Measurements from ENCODE around the gene KREMEN2.

KREMEN2 gene

DNA sequence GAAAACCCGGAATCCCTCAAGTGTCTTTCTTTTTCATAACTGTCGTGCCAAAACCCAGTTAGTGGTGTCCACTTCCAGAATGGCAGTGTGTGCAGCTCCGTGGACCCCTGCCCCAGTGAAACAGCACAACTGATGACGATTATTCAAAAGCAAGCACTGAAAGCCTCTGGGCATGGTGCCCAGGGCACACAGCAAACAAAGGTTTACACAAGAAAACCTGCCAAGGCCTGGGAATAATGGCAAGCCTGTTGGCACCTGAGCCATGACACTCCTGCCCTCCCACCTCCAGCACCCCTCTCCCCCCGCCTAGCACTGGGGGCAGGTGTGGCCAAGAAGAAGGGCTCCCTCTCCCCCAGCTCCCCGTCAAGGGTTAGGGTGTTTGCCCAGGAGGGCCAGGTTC, 13.4 kb downstream of the KREMEN2 start:
- DNase-seq (ENCODE audit: low read depth, low spot score): no peak

DNA sequence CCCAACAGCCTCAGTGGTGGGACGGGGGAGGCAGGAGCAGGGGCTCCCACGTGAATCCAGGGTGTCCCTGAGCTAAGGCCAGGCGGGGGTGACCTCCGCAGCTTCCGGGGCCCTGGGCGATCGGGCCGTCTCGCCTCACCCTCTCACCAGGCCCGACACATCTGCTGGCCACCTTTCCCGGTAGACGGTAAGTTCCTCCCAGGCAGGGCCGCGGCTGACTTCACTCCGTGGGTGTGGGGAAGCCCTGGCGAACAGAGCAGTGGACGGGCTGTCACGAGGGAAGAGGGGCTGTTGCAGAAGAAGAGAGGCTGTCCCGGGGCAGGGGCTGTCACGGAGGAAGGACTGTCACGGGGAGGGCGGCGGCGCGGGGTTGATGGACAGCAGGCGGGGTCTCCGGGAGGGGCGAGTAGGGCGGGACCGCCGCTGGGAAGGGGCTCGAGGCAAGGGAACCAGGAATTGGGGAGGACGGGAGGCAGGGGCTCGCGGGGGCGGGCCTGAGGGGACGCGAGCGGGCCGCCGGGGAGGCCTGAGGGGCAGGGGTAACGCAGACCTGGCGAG, 15.7 kb downstream of the KREMEN2 start:
- DNase-seq (ENCODE audit: low read depth, low spot score): no peak

DNA sequence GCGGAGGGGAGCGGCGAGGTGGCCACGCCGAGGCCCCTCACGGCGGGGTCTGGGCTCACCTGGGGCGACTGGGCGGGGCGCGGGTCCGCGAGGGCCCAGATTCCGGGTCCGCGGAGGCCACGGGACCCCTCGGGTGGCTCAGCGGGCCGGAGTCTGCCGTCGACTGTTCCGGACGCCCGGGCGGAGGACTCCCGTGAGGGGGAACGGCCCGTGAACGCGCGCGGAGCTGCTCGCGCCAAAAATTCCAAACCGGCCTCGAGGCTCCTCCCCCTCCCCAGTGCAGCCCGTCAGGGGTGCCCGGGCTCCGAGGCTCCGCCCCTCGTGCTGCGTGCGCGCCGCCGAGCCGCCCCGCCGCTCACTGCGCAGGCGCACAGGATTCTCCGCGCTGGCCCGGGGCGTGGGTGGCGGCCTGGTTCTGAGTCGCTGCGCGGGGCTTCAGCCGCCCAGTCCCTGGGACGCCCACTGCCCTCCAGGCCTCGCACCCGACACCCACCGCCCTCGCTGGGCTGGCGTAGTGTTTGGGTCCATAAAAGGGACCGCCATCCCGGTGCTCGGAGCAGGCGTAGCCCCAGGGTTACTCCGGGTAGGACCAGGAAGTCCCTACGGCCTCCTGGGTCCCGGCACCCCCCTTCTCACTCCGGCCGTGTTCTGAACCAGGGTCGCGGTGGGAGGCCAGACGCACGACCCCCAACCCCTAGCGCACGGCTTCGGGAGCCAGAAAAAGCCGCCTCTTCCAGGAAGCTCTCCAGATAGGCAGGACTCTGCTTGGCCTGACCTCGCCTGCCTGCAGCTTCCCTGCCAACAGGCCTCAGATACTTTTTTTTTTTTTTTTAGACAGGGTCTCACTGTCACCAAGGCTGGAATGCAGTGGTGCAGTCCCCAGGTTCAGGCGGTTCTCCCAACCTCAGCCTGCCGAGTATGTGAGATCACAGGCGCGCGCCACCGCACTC, 16.4 kb downstream of the KREMEN2 start, which contains the start of gene PKMYT1:
TSS of gene PKMYT1 (minus strand) at position 220 of the 950 bp plus-strand sequence. CDS start 789 bp downstream, outside the sequence.
- peak; percentile 34 for DNase-seq (ENCODE audit: low read depth, low spot score)

DNA sequence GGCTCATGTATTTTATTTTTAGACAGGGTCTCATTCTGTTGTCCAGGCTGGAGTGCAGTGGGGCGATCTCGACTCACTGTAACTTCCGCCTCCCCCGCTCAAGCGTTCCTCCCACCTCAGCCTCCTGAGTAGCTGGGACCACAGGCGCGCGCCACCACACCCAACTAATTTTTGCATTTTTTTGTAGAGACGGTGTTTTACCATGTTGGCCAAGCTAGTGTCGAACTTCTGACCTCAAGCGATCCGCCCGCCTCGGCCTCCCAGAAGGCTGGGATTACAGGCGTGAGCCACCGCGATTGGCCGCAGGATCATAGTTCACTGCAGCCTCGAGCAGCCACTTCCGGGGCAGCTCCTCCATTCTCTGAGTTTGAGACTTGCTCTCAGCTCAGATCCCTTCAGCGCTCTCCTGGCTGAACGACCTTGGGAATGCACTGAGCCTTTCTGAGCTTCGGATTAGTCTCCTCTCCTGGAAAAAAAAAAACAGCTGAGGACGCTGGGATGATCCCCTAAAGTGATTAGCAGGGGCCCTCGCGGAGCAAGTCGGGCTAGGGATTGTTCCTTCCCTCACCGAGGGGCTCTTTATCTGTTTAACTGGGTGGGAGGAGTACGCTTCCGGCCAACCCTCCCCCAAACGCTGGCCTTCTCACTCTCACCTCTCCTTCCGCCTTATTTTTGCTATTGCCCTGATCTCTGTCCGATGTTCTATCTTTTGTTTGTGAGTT, 17.3 kb downstream of the KREMEN2 start:
- no peak for DNase-seq (ENCODE audit: low read depth, low spot score)

DNA sequence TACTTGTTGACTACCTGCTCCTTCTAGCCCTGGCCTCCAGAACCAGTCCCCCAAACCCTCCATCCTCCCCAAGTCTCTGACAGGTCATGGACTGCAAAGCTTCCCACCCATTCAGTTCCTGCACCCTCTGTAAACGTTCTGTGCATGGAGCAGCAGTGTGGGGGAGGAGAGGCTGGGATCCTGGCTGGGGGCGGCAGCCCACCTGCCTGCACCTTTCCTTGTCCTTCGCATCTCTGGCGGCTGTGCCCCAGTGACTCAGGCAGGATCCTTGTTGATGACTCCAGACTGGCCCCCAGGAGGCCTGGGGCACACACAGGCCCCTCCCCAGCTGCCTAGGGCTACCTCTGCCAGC, 17.8 kb downstream of the KREMEN2 start:
- no peak for DNase-seq (ENCODE audit: low read depth, low spot score)

DNA sequence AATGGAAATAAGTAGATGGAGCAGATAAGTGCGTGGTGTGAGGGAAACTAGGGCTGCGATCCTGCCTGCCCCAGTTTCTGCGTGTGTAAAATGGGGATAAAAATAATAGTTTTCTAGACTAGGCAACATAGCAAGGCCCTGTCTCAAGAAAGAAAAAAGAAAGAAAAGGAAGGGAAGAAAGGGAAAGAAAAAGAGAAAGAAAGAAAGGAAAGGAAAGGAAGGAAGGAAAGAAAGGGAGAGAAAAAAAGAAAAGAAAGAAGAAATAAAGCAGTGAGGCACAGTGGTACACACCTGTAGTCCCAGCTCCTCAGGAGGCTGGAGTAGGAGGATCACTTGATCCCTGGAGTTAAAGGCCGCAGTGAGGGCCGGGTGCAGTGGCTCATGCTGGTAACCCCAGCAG, 18.3 kb downstream of the KREMEN2 start:
- DNase-seq (ENCODE audit: low read depth, low spot score): no peak

DNA sequence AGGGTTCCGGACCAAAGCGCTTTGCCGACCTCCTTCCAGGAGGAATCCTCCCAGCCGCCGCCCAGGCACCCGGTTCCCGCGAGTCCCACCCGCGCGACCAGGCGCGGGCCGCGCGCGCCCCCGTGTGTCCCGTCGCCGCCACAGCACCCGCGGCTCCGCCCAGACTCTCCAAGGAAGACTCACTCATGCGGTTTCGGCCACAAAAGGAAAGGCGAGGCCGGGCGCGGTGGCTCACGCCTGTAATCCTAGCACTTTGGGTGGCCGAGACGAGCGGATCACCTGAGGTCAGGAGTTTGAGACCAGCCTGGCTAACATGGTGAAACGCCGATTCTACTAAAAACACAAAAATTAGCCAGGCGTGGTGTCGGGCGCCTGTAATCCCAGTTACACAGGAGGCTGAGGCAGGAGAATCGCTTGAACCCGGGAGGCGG, 19.6 kb downstream of the KREMEN2 start:
- DNase-seq (ENCODE audit: low read depth, low spot score): no peak

DNA sequence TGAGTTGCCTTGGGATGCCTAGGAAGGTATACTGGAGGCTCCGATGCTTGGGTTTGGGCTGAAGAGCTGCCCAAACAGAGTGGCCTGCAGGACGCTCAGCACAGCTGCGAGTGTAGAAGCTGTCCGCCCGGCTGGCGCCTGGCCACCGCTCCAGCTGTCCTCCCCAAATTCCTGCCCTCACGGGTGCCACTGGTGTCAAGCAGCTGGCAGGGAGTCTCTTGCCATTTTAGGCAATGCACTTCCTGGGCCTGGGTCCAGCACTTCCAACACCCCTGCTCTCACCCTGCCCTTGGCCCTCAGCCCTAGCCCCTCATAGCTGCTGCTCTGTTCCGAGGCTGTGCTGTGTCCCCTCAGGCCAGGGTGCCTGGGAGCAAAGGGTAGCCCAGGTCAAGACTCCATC, 21.4 kb downstream of the KREMEN2 start:
- DNase-seq (ENCODE audit: low read depth, low spot score): no peak

DNA sequence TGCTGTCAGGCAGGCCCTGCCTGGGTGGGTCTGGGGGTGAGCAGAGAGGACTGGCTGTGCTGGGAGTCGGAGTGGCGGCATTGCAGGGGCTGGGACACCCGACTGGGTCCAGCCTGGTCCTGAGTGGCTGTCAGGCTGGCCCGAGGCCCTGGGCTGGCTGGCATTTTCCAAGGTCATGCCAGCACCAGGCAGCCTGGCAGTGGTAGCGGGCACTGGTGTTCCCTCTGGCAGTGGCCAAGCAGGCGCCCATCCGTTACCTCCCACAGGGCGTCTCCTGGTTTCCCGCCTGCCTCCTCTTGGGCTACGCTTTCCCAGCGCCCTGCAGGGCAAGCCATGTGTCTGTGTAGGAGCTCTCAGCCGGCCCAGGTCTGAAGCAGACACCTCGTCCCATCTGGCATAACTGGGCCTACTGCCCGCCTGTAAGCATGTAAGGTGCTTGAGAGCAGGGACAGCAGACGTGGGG, 21.8 kb downstream of the KREMEN2 start:
- DNase-seq (ENCODE audit: low read depth, low spot score): no peak

DNA sequence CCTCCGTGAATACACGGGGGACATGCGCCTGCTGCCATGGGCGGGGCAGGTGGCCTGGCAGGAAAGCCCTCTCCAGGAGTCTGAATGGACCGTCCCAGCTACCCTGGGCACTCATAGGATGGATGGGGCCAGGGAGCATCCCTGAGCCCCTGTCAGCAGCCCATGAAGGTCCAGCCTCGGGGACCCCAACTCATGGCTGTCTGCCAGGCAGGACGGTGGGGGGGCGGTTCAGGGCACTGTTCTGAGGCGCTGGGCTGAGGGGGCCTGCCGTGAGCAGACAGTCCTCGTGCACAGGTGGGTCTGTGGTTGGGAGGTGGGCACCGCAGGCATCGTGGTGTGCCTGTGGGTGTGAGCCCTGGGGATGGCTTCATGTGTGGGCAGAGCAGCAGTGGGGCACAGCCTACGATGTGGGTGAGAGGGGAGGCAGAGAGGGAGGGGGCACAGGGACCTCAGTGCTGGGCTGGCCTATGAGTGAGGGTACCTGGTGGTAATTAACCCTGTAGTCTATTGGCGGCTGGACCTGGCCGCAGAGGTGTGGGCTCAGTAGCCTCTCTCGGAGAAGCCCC, 22.6 kb downstream of the KREMEN2 start:
- no peak for DNase-seq (ENCODE audit: low read depth, low spot score)

DNA sequence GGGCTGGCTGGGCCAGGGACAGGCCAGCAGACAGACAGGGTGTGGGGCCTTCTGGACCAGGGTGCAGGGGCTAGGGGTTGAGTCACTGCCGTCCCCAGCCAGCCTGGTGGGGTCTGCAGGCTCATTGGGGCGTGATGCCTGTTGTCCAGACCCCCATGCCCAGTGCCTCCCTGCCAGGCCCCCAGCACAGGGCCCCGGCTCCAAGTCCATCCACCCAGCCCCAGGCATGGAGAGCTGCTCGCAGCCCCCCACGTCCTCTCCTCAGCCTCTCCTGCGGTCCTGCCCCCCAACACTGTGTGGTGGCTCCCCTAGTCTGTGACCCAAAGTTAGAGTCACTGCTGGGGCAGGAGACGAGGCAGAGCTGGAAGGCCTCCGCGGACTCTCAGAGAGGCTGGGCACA, 23.2 kb downstream of the KREMEN2 start:
- DNase-seq (ENCODE audit: low read depth, low spot score): no peak

DNA sequence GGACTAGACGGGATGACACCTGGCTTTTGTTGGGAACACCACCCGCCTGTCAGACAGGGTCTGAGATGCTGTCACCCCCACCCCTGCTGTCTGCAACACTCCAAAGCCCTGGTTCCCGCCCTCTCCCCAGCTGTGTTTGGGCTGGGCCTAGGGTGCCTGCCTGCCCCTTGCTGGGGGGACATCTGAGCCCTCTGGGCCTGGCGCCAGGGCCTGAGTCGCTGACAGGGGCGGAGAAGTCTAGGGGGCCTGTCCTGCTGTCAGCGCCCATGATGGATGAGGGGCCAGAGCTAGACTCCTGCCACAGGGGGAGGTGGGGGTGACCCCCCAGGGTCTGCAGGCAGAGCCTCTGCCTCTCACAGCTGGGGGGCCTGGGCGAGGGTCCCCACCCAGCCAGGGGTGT, 23.8 kb downstream of the KREMEN2 start:
- DNase-seq (ENCODE audit: low read depth, low spot score): no peak

DNA sequence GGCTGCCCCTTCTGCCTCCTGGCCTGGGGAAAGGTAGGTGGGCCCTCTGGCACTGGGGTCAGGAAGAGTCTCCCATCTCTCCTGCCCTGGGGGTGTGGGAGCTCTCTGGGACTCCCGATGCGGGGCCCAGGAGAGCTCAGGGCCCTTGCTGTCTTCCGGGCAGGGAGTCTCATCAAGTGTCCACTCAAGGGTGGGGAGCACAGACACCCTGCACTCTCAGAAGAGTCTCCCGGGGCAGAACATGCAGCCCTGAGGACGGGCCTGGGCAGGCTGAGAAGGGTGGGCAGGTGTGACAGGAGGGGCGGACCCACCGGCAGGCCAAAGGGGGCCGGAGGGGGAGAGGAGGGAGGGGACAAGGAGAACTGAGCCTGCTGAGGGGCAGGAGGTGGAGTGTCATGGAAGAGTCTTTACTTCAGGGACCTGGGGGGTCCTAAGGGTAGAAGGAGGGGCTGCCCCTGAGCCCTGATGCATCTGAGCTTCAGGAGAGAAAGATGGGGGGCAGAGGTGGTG, 24.6 kb downstream of the KREMEN2 start:
- DNase-seq (ENCODE audit: low read depth, low spot score): no peak

DNA sequence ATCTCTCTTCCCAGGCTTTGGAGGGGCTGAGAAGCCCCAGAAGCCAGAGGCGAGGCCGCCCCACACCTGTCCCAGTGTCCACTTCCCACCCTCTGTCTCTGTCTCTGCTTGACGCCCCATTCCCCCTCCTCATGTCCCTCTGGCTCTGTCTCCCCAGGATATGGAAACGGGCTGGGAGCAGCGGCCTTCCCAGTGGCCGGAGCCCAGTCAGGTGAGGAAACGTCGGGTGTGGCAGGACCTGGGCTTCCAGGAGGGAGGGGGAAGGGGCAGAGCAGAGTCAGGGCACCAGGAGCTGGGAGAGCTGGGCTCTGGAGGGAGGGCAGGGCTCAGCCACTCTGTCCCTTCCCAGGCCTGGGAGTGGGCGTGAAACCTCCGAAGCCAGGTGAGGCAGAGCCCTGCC, 26.8 kb downstream of the KREMEN2 start:
- no peak for DNase-seq (ENCODE audit: low read depth, low spot score)

DNA sequence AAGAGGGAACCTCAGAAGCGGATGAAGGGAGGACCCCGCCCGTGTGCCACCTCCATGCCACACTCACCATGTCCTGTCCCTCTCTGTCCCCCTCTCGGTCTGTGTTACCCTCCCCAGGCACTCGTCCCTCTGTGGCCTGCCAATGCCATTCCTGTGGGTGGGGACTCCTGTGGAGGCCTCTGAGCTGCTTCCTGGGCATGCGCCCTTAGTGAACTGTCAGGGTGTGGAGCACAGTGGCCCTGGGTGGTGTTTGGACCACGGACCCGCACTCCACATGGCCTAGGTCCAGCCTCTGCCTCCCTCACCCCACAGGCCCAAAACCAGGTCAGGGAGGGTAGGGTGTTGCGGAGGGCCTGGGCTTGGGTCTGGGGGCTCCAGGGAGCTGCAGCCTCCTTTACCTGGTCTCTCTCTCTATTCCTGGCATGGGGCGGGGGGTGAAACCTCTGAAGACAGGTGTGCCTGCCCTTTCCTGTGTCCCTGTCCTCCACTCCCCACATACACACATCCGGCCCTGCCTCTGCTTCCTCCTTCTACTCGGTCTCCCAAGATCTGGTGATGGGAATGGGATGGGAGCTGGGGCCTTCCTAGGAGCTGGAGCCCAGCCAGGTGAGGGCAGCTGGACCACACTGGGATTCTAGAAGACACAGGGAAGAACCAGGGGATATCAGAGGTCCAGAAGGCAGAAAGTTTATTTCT, 27.6 kb downstream of the KREMEN2 start:
- no peak for DNase-seq (ENCODE audit: low read depth, low spot score)

DNA sequence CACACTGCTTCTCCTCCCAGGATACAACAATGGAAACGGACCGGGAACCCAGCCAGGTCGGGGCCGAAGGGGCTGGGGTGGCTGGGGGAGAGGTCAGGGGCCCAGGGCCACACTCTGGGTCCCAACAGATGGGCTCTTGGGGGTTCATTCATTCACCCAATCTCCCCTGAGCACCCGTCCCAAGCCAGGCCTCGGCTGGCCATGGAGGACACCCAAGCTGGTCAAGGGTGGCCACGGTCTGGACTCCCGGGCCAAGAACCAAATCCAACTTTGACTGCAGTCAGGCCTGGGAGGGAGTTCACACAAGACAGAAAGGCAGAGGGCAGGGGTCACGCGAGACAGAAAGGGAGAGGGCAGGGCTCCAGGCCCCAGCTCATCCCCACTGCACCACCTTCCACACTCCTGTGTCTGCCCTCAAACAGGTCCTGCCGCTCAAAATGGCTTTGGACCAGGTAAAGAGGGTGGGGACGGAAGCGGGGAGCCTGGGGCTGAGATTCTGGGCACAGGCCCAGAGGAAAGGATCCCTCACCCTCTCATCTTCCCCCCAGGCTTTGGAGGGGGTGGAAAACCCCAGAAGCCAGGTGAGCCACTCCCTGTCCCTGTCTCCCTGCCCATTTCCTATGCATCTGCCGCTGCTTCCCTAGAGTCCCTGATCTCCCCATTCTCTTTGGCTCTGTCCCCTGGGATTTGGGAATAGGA, 28.5 kb downstream of the KREMEN2 start:
- no peak for DNase-seq (ENCODE audit: low read depth, low spot score)

DNA sequence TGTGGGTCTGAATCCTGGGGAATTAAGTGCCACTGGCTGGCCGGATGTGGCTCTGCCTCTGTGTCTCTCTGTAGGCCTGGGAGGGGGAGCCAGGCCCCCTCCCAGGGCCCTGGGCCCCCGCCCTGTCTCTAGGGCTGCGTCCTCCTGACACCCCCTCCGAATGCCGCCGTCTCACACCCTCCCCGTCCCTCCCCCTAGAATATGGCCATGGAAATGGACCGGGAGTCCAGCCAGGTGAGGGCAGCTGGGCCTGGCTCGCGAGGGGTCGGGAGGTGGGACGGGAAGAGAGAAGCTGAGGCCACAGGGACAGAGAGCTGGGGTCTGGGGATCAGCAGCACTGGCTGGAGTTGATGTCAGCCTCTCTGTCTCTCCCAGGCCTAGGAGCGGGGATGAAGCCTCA, 32.2 kb downstream of the KREMEN2 start:
- DNase-seq (ENCODE audit: low read depth, low spot score): no peak

DNA sequence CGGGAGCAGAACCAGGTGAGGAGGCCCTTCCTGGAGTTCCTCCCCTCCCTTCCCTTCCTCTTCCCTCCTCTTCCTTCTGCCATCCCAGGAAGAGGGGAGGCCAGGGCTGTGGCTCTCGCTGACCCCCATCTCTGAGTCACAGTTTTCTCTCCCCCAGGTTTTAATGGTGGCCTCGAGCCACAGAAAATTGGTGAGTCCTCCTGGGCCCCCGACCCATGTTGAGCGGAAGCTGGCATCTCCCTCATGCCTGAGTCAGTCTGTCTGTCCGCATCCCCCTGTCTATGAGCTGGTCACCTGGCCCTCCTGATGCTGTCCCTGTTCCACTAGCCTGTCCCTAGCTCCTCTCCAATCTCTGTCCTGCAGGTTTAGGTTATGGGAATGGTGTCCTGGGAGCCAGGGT, 35.9 kb downstream of the KREMEN2 start:
- DNase-seq (ENCODE audit: low read depth, low spot score): no peak

DNA sequence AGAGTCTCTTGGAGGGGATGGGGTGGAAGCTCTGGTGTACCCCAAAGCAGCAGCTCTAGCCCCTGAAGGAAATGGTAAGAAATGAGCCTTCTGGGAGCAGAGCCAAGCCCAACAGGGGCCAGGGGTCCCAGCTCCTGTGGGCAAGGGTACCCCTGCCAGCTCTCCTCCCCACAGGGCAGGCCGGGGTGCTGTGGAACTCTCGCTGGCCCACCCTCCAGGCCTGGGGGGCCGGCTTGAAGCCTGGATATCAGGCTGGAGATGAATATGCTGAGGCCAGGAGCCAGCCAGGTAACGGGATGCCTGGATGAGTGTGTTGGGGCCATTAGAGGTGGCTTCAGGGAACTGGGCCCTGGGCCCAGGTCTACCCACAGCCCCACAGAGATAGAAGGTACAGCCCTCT, 36.5 kb downstream of the KREMEN2 start:
- no peak for DNase-seq (ENCODE audit: low read depth, low spot score)

DNA sequence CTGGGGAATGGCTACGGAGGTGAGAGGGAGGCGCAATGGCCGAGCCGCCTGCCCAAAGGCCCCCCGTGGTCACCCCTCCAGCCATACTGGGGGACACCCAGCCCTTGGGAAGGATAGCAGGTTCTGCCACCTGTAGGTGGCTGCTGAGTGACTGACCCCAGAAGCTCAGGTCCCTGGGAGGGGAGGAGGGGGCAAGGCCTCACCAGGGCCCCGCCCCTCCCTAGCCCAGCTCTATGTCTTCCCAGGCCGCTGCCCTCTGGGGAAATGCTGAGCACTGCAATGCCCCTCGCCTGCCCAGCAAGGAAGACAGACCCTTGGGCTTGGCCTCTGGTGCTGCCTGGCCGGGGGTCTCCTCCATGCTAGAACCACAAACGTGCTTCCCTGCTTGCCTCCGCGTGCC, 37.2 kb downstream of the KREMEN2 start:
- no peak for DNase-seq (ENCODE audit: low read depth, low spot score)

All from brain pericyte (primary cell).